IPS-18c (cell line): ENCODE results near the gene GLYATL3.
A peak's percentile ranks its signal among the peaks of the same experiment; 100 is the strongest.

ENCODE experiments used
- H3K4me3 ChIP-seq: 2 replicates; pipeline ENCODE4 v1.7.0; 2013; ENCODE audit warnings: low read depth, mild to moderate bottlenecking, low read length, moderate library complexity; ENCODE audit not compliant: insufficient read depth
- H3K9me3 ChIP-seq: one replicate; pipeline ENCODE4 v1.6.1; 2013; ENCODE audit warnings: mild to moderate bottlenecking, low read length, moderate library complexity; ENCODE audit not compliant: control insufficient read depth, insufficient read depth

GLYATL3 gene

GRCh38 chr6:49531774-49532569 lies 32.2 kb downstream of the GLYATL3 start:
- H3K9me3 ChIP-seq, result peaks cover 2% of the 10 kb centered on the region
- H3K4me3 ChIP-seq, result no peak overlapping the region

GRCh38 chr6:49535795-49536194 lies 36.1 kb downstream of the GLYATL3 start:
- peaks cover 2% of the 10 kb centered on the region for H3K9me3 ChIP-seq
- no peak overlapping the region for H3K4me3 ChIP-seq

- H3K9me3 ChIP-seq, result peaks cover 2% of the 10 kb centered on the region
- no peak overlapping the region for H3K4me3 ChIP-seq
Measured at GRCh38 chr6:49539102-49539501, 39.4 kb downstream of the GLYATL3 start.

- Histone ChIP-seq H3K4me3 (no peak overlapping the region), H3K9me3 (peaks cover 2% of the 10 kb centered on the region)
Measured at GRCh38 chr6:49540614-49541013, 40.9 kb downstream of the GLYATL3 start.

GRCh38 chr6:49541210-49541724 lies 41.5 kb downstream of the GLYATL3 start:
- peaks cover 2% of the 10 kb centered on the region for H3K9me3 ChIP-seq

GRCh38 chr6:49541936-49542335 lies 42.2 kb downstream of the GLYATL3 start:
- Histone ChIP-seq H3K9me3 (no peaks in the 10 kb centered on the region), H3K4me3 (no peak overlapping the region)

More at GRCh38 chr6:49541210-49541724, 41.5 kb downstream of the GLYATL3 start:
- H3K4me3 ChIP-seq, result no peak overlapping the region

GRCh38 chr6:49543087-49543858 lies 43.5 kb downstream of the GLYATL3 start:
- no peaks in the 10 kb centered on the region for H3K9me3 ChIP-seq
- no peak overlapping the region for H3K4me3 ChIP-seq

- no peaks in the 10 kb centered on the region for H3K9me3 ChIP-seq
- H3K4me3 ChIP-seq, result no peak overlapping the region
Measured at GRCh38 chr6:49546331-49546730, 46.6 kb downstream of the GLYATL3 start.

- Histone ChIP-seq H3K9me3 (no peaks in the 10 kb centered on the region), H3K4me3 (no peak overlapping the region)
Measured at GRCh38 chr6:49548613-49549304, 49.0 kb downstream of the GLYATL3 start.

GRCh38 chr6:49549691-49550491 lies 50.2 kb downstream of the GLYATL3 start:
- Histone ChIP-seq H3K9me3 (no peaks in the 10 kb centered on the region), H3K4me3 (peak overlapping the region; percentile 72; the same call in 1 of the 2 replicates)

- no peaks in the 10 kb centered on the region for H3K9me3 ChIP-seq
- H3K4me3 ChIP-seq, result peak within 1 kb of the TSS; percentile 72
Measured at GRCh38 chr6:49550492-49551077, 50.9 kb downstream of the GLYATL3 start, which contains the start of gene C6orf141. TSS of gene C6orf141 (plus strand) at chr6:49550668. CDS start at chr6:49550793, 125 bp downstream.

GRCh38 chr6:49551078-49551865 lies 51.5 kb downstream of the GLYATL3 start:
- Histone ChIP-seq H3K9me3 (no peaks in the 10 kb centered on the region), H3K4me3 (peak overlapping the region; percentile 72)

GRCh38 chr6:49551866-49552129 lies 52.1 kb downstream of the GLYATL3 start:
- peak overlapping the region; percentile 72 for H3K4me3 ChIP-seq

GRCh38 chr6:49552596-49552995 lies 52.9 kb downstream of the GLYATL3 start:
- H3K4me3 ChIP-seq, result peak overlapping the region; percentile 47
- H3K9me3 ChIP-seq, result no peaks in the 10 kb centered on the region

More at GRCh38 chr6:49551866-49552129, 52.1 kb downstream of the GLYATL3 start:
- H3K9me3 ChIP-seq, result no peaks in the 10 kb centered on the region

- H3K9me3 ChIP-seq, result no peaks in the 10 kb centered on the region
- H3K4me3 ChIP-seq, result no peak overlapping the region
Measured at GRCh38 chr6:49553384-49553783, 53.7 kb downstream of the GLYATL3 start.

- Histone ChIP-seq H3K9me3 (no peaks in the 10 kb centered on the region), H3K4me3 (no peak overlapping the region)
Measured at GRCh38 chr6:49555951-49556350, 56.2 kb downstream of the GLYATL3 start.
